HL-60 (cell line): ENCODE data around the gene LRRC7.

Experiments used
- CTCF ChIP-seq: IDR thresholded peaks from one replicate; pipeline ENCODE4 v1.5.1; 2011; ENCODE audit warnings: low read length, control low read depth, inconsistent platforms; ENCODE audit not compliant: insufficient read depth
- GABPA ChIP-seq: IDR thresholded peaks from 2 replicates; pipeline ENCODE4 v1.6.1; 2012; ENCODE audit warnings: low read depth
- POLR2AphosphoS5 ChIP-seq: IDR thresholded peaks from 2 replicates; pipeline ENCODE4 v1.6.1; 2012; ENCODE audit warnings: low read depth
- REST ChIP-seq: IDR thresholded peaks from 2 replicates; pipeline ENCODE4 v1.6.1; 2012; ENCODE audit warnings: low read depth; ENCODE audit not compliant: insufficient replicate concordance

GRCh38 chr1:69638673-69639072 is 71.0 kb downstream of the LRRC7 start:
- TF ChIP-seq CTCF (no peak), REST (no peak), GABPA (no peak), POLR2AphosphoS5 (no peak)
